ENCODE results near the gene ACOX2.

ACOX2 gene

GRCh38 chr3:58574106-58574505 lies 37.1 kb upstream of the ACOX2 start:
- H3K79me2 ChIP-seq (ENCODE audit: insufficient read depth, low read length): no peaks in the 10 kb centered on the region
- H3K4me3 ChIP-seq (ENCODE audit: low read depth, low read length, poor library complexity, severe bottlenecking): no peak overlapping the region
- H3K27ac ChIP-seq (ENCODE audit: low read depth, low read length, poor library complexity, severe bottlenecking): no peak overlapping the region
- H4K20me1 ChIP-seq (ENCODE audit: insufficient read depth, low read length): no peaks in the 10 kb centered on the region
- no peaks in the 10 kb centered on the region for H3F3A ChIP-seq (ENCODE audit: insufficient read depth, low read length)
- no peak overlapping the region for H2AFZ ChIP-seq (ENCODE audit: low read length)
- no peaks in the 10 kb centered on the region for H3K4me1 ChIP-seq (ENCODE audit: insufficient read depth, low read length, severe bottlenecking)
- no peak for TF ChIP-seq EZH2 (IDR thresholded peaks at IDR 0.05; ENCODE audit: borderline replicate concordance, low read length)
- TF ChIP-seq CTCF (IDR thresholded peaks at IDR 0.05; ENCODE audit: low read length): no peak
- H3K9me2 ChIP-seq (ENCODE audit: low read depth, low read length): no peaks in the 10 kb centered on the region
- H3K36me3 ChIP-seq (ENCODE audit: insufficient read depth, low read length): no peaks in the 10 kb centered on the region
- no peaks in the 10 kb centered on the region for H3K9me3 ChIP-seq (ENCODE audit: low read length)
- H3K9ac ChIP-seq (ENCODE audit: low read length): no peak overlapping the region
- H3K4me2 ChIP-seq (ENCODE audit: low read length): no peak overlapping the region
- H3K27me3 ChIP-seq (ENCODE audit: insufficient read depth, low read length): peaks cover 4% of the 10 kb centered on the region; the same call in 1 of the 2 replicates

- H3K36me3 ChIP-seq (ENCODE audit: insufficient read depth, low read length): no peaks in the 10 kb centered on the region
- no peaks in the 10 kb centered on the region for H3K4me1 ChIP-seq (ENCODE audit: insufficient read depth, low read length, severe bottlenecking)
- H3K79me2 ChIP-seq (ENCODE audit: insufficient read depth, low read length): no peaks in the 10 kb centered on the region
- H3K4me2 ChIP-seq (ENCODE audit: low read length): no peak overlapping the region
- H3K9me3 ChIP-seq (ENCODE audit: low read length): no peaks in the 10 kb centered on the region
- H3F3A ChIP-seq (ENCODE audit: insufficient read depth, low read length): no peaks in the 10 kb centered on the region
- H3K9ac ChIP-seq (ENCODE audit: low read length): no peak overlapping the region
- H4K20me1 ChIP-seq (ENCODE audit: insufficient read depth, low read length): no peaks in the 10 kb centered on the region
- H3K27me3 ChIP-seq (ENCODE audit: insufficient read depth, low read length): peaks cover 4% of the 10 kb centered on the region; the same call in 1 of the 2 replicates
- H2AFZ ChIP-seq (ENCODE audit: low read length): no peak overlapping the region
- H3K27ac ChIP-seq (ENCODE audit: low read depth, low read length, poor library complexity, severe bottlenecking): no peak overlapping the region
- H3K4me3 ChIP-seq (ENCODE audit: low read depth, low read length, poor library complexity, severe bottlenecking): no peak overlapping the region
- no peaks in the 10 kb centered on the region for H3K9me2 ChIP-seq (ENCODE audit: low read depth, low read length)
- TF ChIP-seq EZH2 (IDR thresholded peaks at IDR 0.05; ENCODE audit: borderline replicate concordance, low read length) (no peak), CTCF (IDR thresholded peaks at IDR 0.05; ENCODE audit: low read length) (no peak)
Measured at GRCh38 chr3:58573640-58574039, 36.6 kb upstream of the ACOX2 start.

- H2AFZ ChIP-seq (ENCODE audit: low read length): no peak overlapping the region
- no peaks in the 10 kb centered on the region for H3K4me1 ChIP-seq (ENCODE audit: insufficient read depth, low read length, severe bottlenecking)
- no peaks in the 10 kb centered on the region for H3K9me2 ChIP-seq (ENCODE audit: low read depth, low read length)
- H3K79me2 ChIP-seq (ENCODE audit: insufficient read depth, low read length): no peaks in the 10 kb centered on the region
- no peaks in the 10 kb centered on the region for H3F3A ChIP-seq (ENCODE audit: insufficient read depth, low read length)
- TF ChIP-seq EZH2 (IDR thresholded peaks at IDR 0.05; ENCODE audit: borderline replicate concordance, low read length) (no peak), CTCF (IDR thresholded peaks at IDR 0.05; ENCODE audit: low read length) (no peak)
- no peaks in the 10 kb centered on the region for H3K36me3 ChIP-seq (ENCODE audit: insufficient read depth, low read length)
- H3K9ac ChIP-seq (ENCODE audit: low read length): no peak overlapping the region
- H3K9me3 ChIP-seq (ENCODE audit: low read length): no peaks in the 10 kb centered on the region
- no peak overlapping the region for H3K4me2 ChIP-seq (ENCODE audit: low read length)
- peaks cover 4% of the 10 kb centered on the region; the same call in 1 of the 2 replicates for H3K27me3 ChIP-seq (ENCODE audit: insufficient read depth, low read length)
- H4K20me1 ChIP-seq (ENCODE audit: insufficient read depth, low read length): no peaks in the 10 kb centered on the region
- H3K4me3 ChIP-seq (ENCODE audit: low read depth, low read length, poor library complexity, severe bottlenecking): no peak overlapping the region
- H3K27ac ChIP-seq (ENCODE audit: low read depth, low read length, poor library complexity, severe bottlenecking): no peak overlapping the region
Measured at GRCh38 chr3:58572634-58573230, 35.7 kb upstream of the ACOX2 start.
